Measurements from ENCODE around the gene CCDC68. TPM values are rescaled to one million over a fixed set of nuclear protein-coding genes. Genes with fewer than 3 reads are reported as not detected.

Gene CCDC68
- total RNA-seq, 6 experiments from 2014 or later: 0.05 to 0.40 (median 0.14) TPM

DNA sequence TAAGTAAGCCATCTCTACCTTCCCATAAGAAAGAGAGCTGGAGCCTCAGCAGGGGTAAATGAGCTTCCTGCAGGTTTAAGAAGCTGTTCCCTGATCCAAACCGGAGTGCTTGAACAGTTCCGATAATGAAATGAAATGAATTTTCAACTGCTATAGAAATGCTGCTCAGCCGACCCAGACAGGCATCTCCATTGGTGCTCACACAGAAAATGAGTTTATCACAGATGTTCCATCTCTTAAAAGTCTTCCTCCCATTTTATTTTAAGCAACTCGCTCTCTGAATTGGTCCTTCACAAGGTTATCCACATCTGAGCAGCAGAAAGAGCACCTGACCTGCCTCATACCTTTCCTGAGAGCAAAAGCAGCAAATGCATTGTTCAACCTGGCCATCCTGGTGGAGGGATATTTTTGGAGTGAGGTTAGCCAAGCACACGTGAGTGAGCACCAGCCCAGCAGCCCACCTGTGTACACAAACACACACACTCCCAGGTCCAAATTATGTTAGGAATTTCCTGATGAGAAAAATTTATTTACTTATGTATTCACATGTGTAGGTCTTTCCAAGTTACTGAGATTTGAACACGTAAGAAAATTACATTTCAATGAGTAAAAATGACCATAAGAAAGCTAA, 42.2 kb upstream of the CCDC68 start:
- no peak overlapping the region for H3K27ac Mint-ChIP-seq
- TF ChIP-seq, protein P1, sequence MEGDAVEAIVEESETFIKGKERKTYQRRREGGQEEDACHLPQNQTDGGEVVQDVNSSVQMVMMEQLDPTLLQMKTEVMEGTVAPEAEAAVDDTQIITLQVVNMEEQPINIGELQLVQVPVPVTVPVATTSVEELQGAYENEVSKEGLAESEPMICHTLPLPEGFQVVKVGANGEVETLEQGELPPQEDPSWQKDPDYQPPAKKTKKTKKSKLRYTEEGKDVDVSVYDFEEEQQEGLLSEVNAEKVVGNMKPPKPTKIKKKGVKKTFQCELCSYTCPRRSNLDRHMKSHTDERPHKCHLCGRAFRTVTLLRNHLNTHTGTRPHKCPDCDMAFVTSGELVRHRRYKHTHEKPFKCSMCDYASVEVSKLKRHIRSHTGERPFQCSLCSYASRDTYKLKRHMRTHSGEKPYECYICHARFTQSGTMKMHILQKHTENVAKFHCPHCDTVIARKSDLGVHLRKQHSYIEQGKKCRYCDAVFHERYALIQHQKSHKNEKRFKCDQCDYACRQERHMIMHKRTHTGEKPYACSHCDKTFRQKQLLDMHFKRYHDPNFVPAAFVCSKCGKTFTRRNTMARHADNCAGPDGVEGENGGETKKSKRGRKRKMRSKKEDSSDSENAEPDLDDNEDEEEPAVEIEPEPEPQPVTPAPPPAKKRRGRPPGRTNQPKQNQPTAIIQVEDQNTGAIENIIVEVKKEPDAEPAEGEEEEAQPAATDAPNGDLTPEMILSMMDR (IDR thresholded peaks at IDR 0.05): no peak
- no peaks in the 10 kb centered on the region; the same call in none of the 2 replicates for H3K27me3 Mint-ChIP-seq (ENCODE audit: insufficient read depth)
- H3K9me3 Mint-ChIP-seq: no peaks in the 10 kb centered on the region
- H3K4me1 Mint-ChIP-seq (ENCODE audit: low read depth): no peaks in the 10 kb centered on the region
- H3K36me3 Mint-ChIP-seq (ENCODE audit: low read depth): no peaks in the 10 kb centered on the region
- H3K4me3 Mint-ChIP-seq: no peak overlapping the region
- no peak for DNase-seq

DNA sequence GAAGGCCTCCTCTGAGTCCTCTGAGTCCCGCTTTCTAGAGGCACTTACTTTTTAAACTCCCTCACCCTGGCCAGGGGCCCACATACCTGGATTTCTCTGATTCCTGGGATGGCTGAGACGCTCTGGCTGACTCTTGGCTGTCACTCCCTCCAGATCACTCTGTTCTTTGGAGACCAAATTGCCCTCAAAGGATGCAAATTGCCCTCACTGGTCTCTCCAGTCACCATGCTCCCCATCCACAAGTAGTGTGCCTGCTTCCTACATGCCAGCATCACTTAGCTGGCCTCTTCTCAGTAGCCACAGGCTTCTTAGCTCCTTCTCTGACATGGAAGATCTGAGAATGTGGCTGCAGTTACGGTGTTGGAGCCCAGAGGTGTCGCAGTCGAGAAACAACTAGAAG, 41.3 kb upstream of the CCDC68 start:
- no peak overlapping the region for H3K27ac Mint-ChIP-seq
- no peaks in the 10 kb centered on the region for H3K4me1 Mint-ChIP-seq (ENCODE audit: low read depth)
- TF ChIP-seq, protein P1 (IDR thresholded peaks at IDR 0.05): no peak
- no peak for DNase-seq
- no peak overlapping the region for H3K4me3 Mint-ChIP-seq
- H3K36me3 Mint-ChIP-seq (ENCODE audit: low read depth): no peaks in the 10 kb centered on the region
- H3K27me3 Mint-ChIP-seq (ENCODE audit: insufficient read depth): no peaks in the 10 kb centered on the region; the same call in none of the 2 replicates
- H3K9me3 Mint-ChIP-seq: no peaks in the 10 kb centered on the region

DNA sequence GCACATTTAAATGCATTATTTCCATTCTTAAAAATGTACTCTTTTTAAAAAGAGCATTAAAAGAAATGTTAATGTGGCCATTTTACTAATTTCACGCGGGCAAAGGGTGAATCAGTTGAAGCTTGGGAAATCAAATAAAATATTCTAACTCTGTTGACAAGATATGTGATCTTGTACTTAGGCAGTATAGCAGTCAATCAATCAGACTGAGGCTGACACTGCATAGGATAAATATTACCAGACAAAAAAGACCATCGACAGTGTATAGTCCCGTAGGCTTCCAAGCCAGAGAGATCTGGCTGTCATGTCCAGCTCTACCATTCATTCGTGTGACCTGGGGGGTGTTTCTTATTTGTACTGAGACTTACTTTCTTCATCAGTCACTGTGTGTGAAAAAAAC, 39.8 kb upstream of the CCDC68 start:
- Mint-ChIP-seq H3K9me3 (no peaks in the 10 kb centered on the region), H3K36me3 (ENCODE audit: low read depth) (no peaks in the 10 kb centered on the region), H3K4me1 (ENCODE audit: low read depth) (no peaks in the 10 kb centered on the region), H3K27me3 (ENCODE audit: insufficient read depth) (no peaks in the 10 kb centered on the region; the same call in none of the 2 replicates), H3K27ac (no peak overlapping the region), H3K4me3 (no peak overlapping the region)
- DNase-seq: no peak
- TF ChIP-seq, protein P1 (IDR thresholded peaks at IDR 0.05): no peak

DNA sequence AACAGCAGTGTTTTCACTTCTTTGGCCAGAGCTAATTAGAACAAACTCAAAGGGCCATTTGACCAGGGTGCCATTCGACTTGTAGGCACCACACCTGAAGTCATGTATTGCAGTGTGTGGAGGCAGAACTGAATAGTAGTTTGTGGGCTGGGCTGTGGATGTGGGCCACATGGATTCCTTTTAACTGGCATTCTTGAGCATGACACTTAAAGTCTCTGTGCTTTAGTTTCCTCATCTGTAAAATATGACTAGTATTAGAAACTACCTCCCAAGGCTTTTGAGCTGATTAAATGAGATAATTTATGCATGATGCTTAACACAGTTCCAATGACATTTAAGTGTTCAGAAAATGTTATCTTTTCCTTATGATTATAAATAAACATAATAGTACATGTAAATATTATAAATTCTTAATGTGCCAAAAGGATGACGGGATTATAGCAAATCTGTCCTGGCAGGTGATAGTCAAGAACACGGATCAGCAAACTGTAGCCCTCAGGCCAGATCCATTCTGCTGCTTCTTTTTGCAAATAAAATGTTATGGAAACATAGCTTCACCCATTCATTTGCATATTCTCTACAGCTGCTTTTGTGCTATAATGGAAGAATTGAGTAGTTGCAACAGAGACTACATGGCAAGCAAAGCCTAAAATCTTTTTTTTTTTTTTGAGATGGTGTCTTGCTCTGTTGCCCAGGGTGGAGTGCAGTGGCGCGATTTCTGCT, 36.3 kb upstream of the CCDC68 start:
- H3K27me3 Mint-ChIP-seq (ENCODE audit: insufficient read depth): no peaks in the 10 kb centered on the region; the same call in none of the 2 replicates

DNA sequence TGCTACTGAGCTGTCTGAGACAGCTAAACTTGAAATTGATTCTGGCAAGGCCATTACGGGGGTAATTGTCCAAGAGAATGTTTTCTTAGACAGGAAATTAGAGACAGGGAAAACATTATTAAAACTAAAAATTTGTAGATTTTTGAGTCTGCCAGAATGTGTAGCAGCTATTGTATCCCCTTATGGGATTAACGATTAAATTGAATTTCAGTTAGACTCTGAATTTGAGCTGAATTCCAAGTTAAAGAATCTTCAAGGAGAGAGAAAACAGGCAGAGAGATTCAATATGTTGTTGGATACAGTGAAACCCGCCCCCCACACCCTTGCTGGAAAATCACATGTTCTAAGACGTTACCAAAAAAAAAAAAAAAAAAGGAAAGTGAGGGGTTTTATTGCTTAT, 32.7 kb upstream of the CCDC68 start:
- no peaks in the 10 kb centered on the region; the same call in 1 of the 2 replicates for H3K27me3 Mint-ChIP-seq (ENCODE audit: insufficient read depth)
- no peak overlapping the region for H3K4me3 Mint-ChIP-seq
- DNase-seq: no peak
- H3K36me3 Mint-ChIP-seq (ENCODE audit: low read depth): no peaks in the 10 kb centered on the region
- TF ChIP-seq, protein P1 (IDR thresholded peaks at IDR 0.05): no peak
- no peak overlapping the region for H3K27ac Mint-ChIP-seq
- no peaks in the 10 kb centered on the region for H3K9me3 Mint-ChIP-seq
- H3K4me1 Mint-ChIP-seq (ENCODE audit: low read depth): no peaks in the 10 kb centered on the region

More for the DNA sequence above, 36.3 kb upstream of the CCDC68 start:
- Mint-ChIP-seq H3K4me1 (ENCODE audit: low read depth) (no peaks in the 10 kb centered on the region), H3K27ac (no peak overlapping the region), H3K36me3 (ENCODE audit: low read depth) (no peaks in the 10 kb centered on the region), H3K4me3 (no peak overlapping the region), H3K9me3 (no peaks in the 10 kb centered on the region)
- DNase-seq: no peak
- TF ChIP-seq, protein P1 (IDR thresholded peaks at IDR 0.05): no peak
